B cell (primary cell): ENCODE data around the gene GPRASP1. TPM values are rescaled to one million over a fixed set of nuclear protein-coding genes. Genes with fewer than 3 reads are reported as not detected.

Experiments used
- ATAC-seq: fragments of 200-7000 bp; cut with Tn5 transposase; one replicate; pipeline ENCODE4 v1.10.0; 2021; ENCODE audit warnings: low read depth, mild to moderate bottlenecking, moderate number of reproducible peaks, moderate library complexity
- CTCF ChIA-PET: fragments of 350-600 bp; sonication (Branson Sonifier 250); formaldehyde crosslinking; loops from one replicate; lab custom pipeline; 2021; ENCODE audit warnings: antibody characterized with exemption, inconsistent platforms; lab: Charles Lee
- POLR2A ChIA-PET: fragments of 350-600 bp; sonication (Branson Sonifier 250); formaldehyde crosslinking; loops from one replicate; lab custom pipeline; 2021; ENCODE audit warnings: antibody characterized with exemption; lab: Charles Lee
- DNase-seq: peaks from one replicate; pipeline ENCODE4 v3.0.0; 2013
- H2AFZ ChIP-seq: 2 replicates; pipeline ENCODE4 v1.6.1; 2012; ENCODE audit warnings: mild to moderate bottlenecking, low read depth, low read length; ENCODE audit not compliant: insufficient read depth, poor library complexity, severe bottlenecking
- H3K27ac ChIP-seq, 2 donors: 1 replicate in 1 of 2; 2 replicates in 1 of 2; pipeline ENCODE4 v1.5.1; 2012 to 2013; ENCODE audit warnings: low read length in 2 of 2, mild to moderate bottlenecking in 2 of 2, moderate library complexity in 1 of 2
- H3K27me3 ChIP-seq, 4 experiments: fragments of 200-600 bp in 1 of 4; sonication (generic) in 1 of 4; replicated peaks in 1 of 4; 1 replicate in 2 of 4; 2 replicates in 2 of 4; pipeline versions ENCODE4 v1.6.1 to v1.7.0; 2013 to 2016; ENCODE audit warnings: low read length in 3 of 4, mild to moderate bottlenecking in 2 of 4, mixed read lengths in 1 of 4, moderate library complexity in 1 of 4; ENCODE audit not compliant: insufficient read depth in 4 of 4, control insufficient read depth in 3 of 4; ENCODE audit errors: control extremely low read depth in 1 of 4
- H3K36me3 ChIP-seq, 2 experiments: replicated peaks in 1 of 2; 1 replicate in 1 of 2; 2 replicates in 1 of 2; pipeline versions ENCODE4 v1.6.1 to v1.7.1; 2013; ENCODE audit warnings: low read length in 1 of 2; ENCODE audit not compliant: insufficient read depth in 2 of 2, control insufficient read depth in 1 of 2; ENCODE audit errors: control extremely low read depth in 1 of 2, extremely low read depth in 1 of 2
- H3K4me1 ChIP-seq, 2 donors: fragments of 200-600 bp in 1 of 2; sonication (generic) in 1 of 2; 1 replicate in 1 of 2; 2 replicates in 1 of 2; pipeline versions ENCODE4 v1.5.1 to v1.6.1; 2013 to 2017; ENCODE audit warnings: low read length in 2 of 2; ENCODE audit not compliant: control insufficient read depth in 2 of 2, insufficient read depth in 2 of 2
- H3K4me2 ChIP-seq: replicated peaks from 2 replicates; pipeline ENCODE3; 2012; ENCODE audit warnings: mild to moderate bottlenecking, low read depth, low read length; ENCODE audit not compliant: poor library complexity, severe bottlenecking
- H3K4me3 ChIP-seq, 5 experiments: fragments of 200-600 bp in 1 of 5; sonication (generic) in 1 of 5; 1 replicate in 3 of 5; 2 replicates in 2 of 5; pipeline versions ENCODE4 v1.5.1 to v1.7.0; 2011 to 2016; ENCODE audit warnings: low read length in 4 of 5, mild to moderate bottlenecking in 4 of 5, low read depth in 2 of 5, control low read depth in 1 of 5, moderate library complexity in 1 of 5; ENCODE audit not compliant: insufficient read depth in 1 of 5; ENCODE audit errors: control extremely low read depth in 1 of 5, extremely low read depth in 1 of 5
- H3K79me2 ChIP-seq: fragments of 200-600 bp; sonication (generic); one replicate; pipeline ENCODE4 v1.6.0; 2016; ENCODE audit warnings: low read length; ENCODE audit not compliant: control insufficient read depth, insufficient read depth
- H3K9ac ChIP-seq: fragments of 200-600 bp; sonication (generic); 2 replicates; pipeline ENCODE4 v1.6.1; 2017; ENCODE audit warnings: mild to moderate bottlenecking, low read length, moderate library complexity
- H3K9me3 ChIP-seq, 3 donors: one replicate each; pipeline versions ENCODE4 v1.6.1 to v1.7.1; 2013; ENCODE audit warnings: low read length in 2 of 3; ENCODE audit not compliant: control insufficient read depth in 2 of 3, insufficient read depth in 1 of 3; ENCODE audit errors: control extremely low read depth in 1 of 3
- H4K20me1 ChIP-seq: 2 replicates; pipeline ENCODE4 v1.6.0; 2012; ENCODE audit warnings: mild to moderate bottlenecking, low read length; ENCODE audit not compliant: insufficient read depth, control insufficient read depth, poor library complexity, severe bottlenecking
- H3K27ac Mint-ChIP-seq: one replicate; pipeline ENCODE4 v1.8.0; 2021; ENCODE audit warnings: mixed read lengths
- H3K27me3 Mint-ChIP-seq: one replicate; pipeline ENCODE4 v1.8.0; 2021; ENCODE audit warnings: mixed read lengths
- H3K4me1 Mint-ChIP-seq: one replicate; pipeline ENCODE4 v1.8.0; 2021; ENCODE audit warnings: mixed read lengths
- H3K4me3 Mint-ChIP-seq: one replicate; pipeline ENCODE4 v1.8.0; 2021; ENCODE audit warnings: mixed read lengths
- H3K9me3 Mint-ChIP-seq: one replicate; pipeline ENCODE4 v1.8.0; 2022; ENCODE audit warnings: mixed read lengths; ENCODE audit not compliant: insufficient read depth
- CTCF ChIP-seq: fragments of 200-600 bp; IDR thresholded peaks from one replicate; pipeline ENCODE4 v1.8.0; 2022; ENCODE audit warnings: antibody characterized with exemption, mild to moderate bottlenecking
- EZH2 ChIP-seq: IDR thresholded peaks from 2 replicates; pipeline ENCODE4 v1.6.1; 2012; ENCODE audit warnings: borderline replicate concordance, low read depth, mild to moderate bottlenecking, moderate library complexity, low read length; ENCODE audit not compliant: insufficient read depth, poor library complexity, severe bottlenecking
- WGBS: methylation state at CpG from one replicate; pipeline ENCODE4 v1.1.5; 2013; ENCODE audit warnings: missing lambda C conversion rate; ENCODE audit not compliant: insufficient coverage; 5-methylcytosine and 5-hydroxymethylcytosine counted together
- intact Hi-C: fragments of 100-400 bp; cut with micrococcal nuclease; formaldehyde crosslinking; loops from one replicate; pipeline ENCODE4 v1.10.0; 2022
- polyA plus RNA-seq: library from polyadenylated mRNA; depleted of rRNA; stranded (reverse); fragments of >200 nt; gene quantifications from 2 replicates; pipeline ENCODE4 v1.2.3, GENCODE V29; 2012
- total RNA-seq, 2 donors: library from RNA; stranded (reverse); fragments of 120-200 nt in 1 of 2; gene quantifications; 1 replicate in 1 of 2; 2 replicates in 1 of 2; pipeline versions ENCODE4 v1.2.3 to v1.2.4, GENCODE V29; 2013 to 2022

GPRASP1 gene
- total and polyA plus RNA-seq, 2 donors (not counting 1 experiment from before 2014, with no cell fraction given) = 6.3 to 22.3 TPM

GRCh38 chrX:102624105-102624504 lies 27.2 kb upstream of the GPRASP1 start:
- no peaks in the 10 kb centered on the region for H3K27me3 ChIP-seq
- H3K27ac ChIP-seq = no peak overlapping the region
- H3K4me1 Mint-ChIP-seq = peaks cover 4% of the 10 kb centered on the region
- WGBS = 100% methylated on average over 1 of the region's 6 CpGs
- H3K4me3 ChIP-seq = no peak overlapping the region
- POLR2A ChIA-PET = no interaction called here
- TF ChIP-seq CTCF (no peak), EZH2 (no peak)
- H3K4me2 ChIP-seq = no peak overlapping the region
- no peak for ATAC-seq
- H3K27me3 Mint-ChIP-seq = no peaks in the 10 kb centered on the region
- no peak overlapping the region for H3K27ac Mint-ChIP-seq
- peaks cover 3% of the 10 kb centered on the region for H3K9me3 Mint-ChIP-seq
- no peaks in the 10 kb centered on the region for H3K36me3 ChIP-seq
- intact Hi-C loops = no loop called here
- H3K4me1 ChIP-seq = no peaks in the 10 kb centered on the region
- no peak for DNase-seq
- H2AFZ ChIP-seq = no peak overlapping the region
- H3K4me3 Mint-ChIP-seq = no peak overlapping the region
- no peaks in the 10 kb centered on the region for H4K20me1 ChIP-seq
- H3K9ac ChIP-seq = no peak overlapping the region
- no peaks in the 10 kb centered on the region for H3K79me2 ChIP-seq
- H3K9me3 ChIP-seq = peaks cover 0 to 6% (median 0%) of the 10 kb centered on the region in 3 donors
- CTCF ChIA-PET = no interaction called here

- POLR2A ChIA-PET = no interaction called here
- no CpG with 5 or more reads among the region's 1 CpG for WGBS
- H3K4me1 Mint-ChIP-seq = peaks cover 2% of the 10 kb centered on the region
- Histone ChIP-seq H3K4me3 (no peak overlapping the region), H3K4me1 (no peaks in the 10 kb centered on the region), H2AFZ (no peak overlapping the region), H3K27me3 (no peaks in the 10 kb centered on the region), H3K9me3 (no peaks in the 10 kb centered on the region), H4K20me1 (no peaks in the 10 kb centered on the region), H3K9ac (no peak overlapping the region), H3K4me2 (no peak overlapping the region), H3K27ac (no peak overlapping the region), H3K79me2 (no peaks in the 10 kb centered on the region), H3K36me3 (no peaks in the 10 kb centered on the region)
- ATAC-seq (no peak), DNase-seq (no peak)
- H3K27me3 Mint-ChIP-seq = no peaks in the 10 kb centered on the region
- no peak overlapping the region for H3K4me3 Mint-ChIP-seq
- intact Hi-C loops = no loop called here
- no peak for TF ChIP-seq EZH2
- TF ChIP-seq CTCF = no peak
- CTCF ChIA-PET = no interaction called here
- H3K9me3 Mint-ChIP-seq = no peaks in the 10 kb centered on the region
- no peak overlapping the region for H3K27ac Mint-ChIP-seq
Measured at GRCh38 chrX:102627640-102628039, 23.6 kb upstream of the GPRASP1 start.
